ENCODE results near the gene CAPS.

- TF ChIP-seq CTCF (IDR thresholded peaks at IDR 0.05) (no peak), POLR2A (IDR thresholded peaks at IDR 0.05) (no peak)
Observed at GRCh38 chr19:5958074-5958850, 44.2 kb downstream of the CAPS start.

Measured in body of pancreas (tissue), 4 donors.